Transverse colon (tissue), 4 donors: Measurements from ENCODE around the gene NEO1. TPM values are rescaled to one million over a fixed set of nuclear protein-coding genes. Genes with fewer than 3 reads are reported as not detected.
"Not testable (repeated sequence)": the region's sequence is repeated elsewhere in the genome, so short reads cannot be mapped to it uniquely, and the experiment has no call there.

Experiments
- DNase-seq: peaks from one replicate; pipeline ENCODE4 v3.0.0-alpha.2; 2019
- H3K27ac ChIP-seq, 4 donors: fragments of 200-600 bp; sonication (generic); 2 replicates each; pipeline ENCODE4 v1.5.1; 2016 to 2018; ENCODE audit warnings: inconsistent platforms in 4 of 4
- H3K27me3 ChIP-seq: fragments of 200-600 bp; sonication (generic); 2 replicates; pipeline ENCODE4 v1.5.1; 2017; ENCODE audit warnings: inconsistent platforms
- H3K36me3 ChIP-seq, 4 donors: fragments of 200-600 bp; sonication (generic); 2 replicates each; pipeline ENCODE4 v1.5.1; 2017 to 2019; ENCODE audit warnings: inconsistent platforms in 4 of 4
- H3K4me1 ChIP-seq, 4 donors: fragments of 200-600 bp; sonication (generic); 2 replicates each; pipeline ENCODE4 v1.5.1; 2017 to 2020; ENCODE audit warnings: inconsistent platforms in 4 of 4
- H3K4me3 ChIP-seq, 4 donors: fragments of 200-600 bp; sonication (generic); 1 replicate in 1 of 4; 2 replicates in 3 of 4; pipeline versions ENCODE4 v1.5.1 to v1.6.1; 2017 to 2019; ENCODE audit warnings: inconsistent platforms in 4 of 4
- H3K9me3 ChIP-seq, 2 donors: fragments of 200-600 bp; sonication (generic); 2 replicates each; pipeline ENCODE4 v1.5.1; 2017 to 2019; ENCODE audit warnings: inconsistent platforms in 2 of 2
- CTCF ChIP-seq, 5 experiments: fragments of 200-600 bp in 3 of 5; fragments of 450-650 bp in 2 of 5; sonication (generic) in 3 of 5; IDR thresholded peaks; 1 replicate in 2 of 5; 2 replicates in 3 of 5; pipeline ENCODE4 v1.5.1; 2016 to 2017; ENCODE audit warnings: antibody characterized with exemption in 5 of 5, inconsistent platforms in 3 of 5, mild to moderate bottlenecking in 2 of 5, moderate library complexity in 1 of 5
- EP300 ChIP-seq: sonication (generic); formaldehyde crosslinking; IDR thresholded peaks from one replicate; pipeline ENCODE4 v1.6.1; 2017; ENCODE audit warnings: antibody characterized with exemption, low read depth
- POLR2A ChIP-seq: fragments of 450-650 bp; IDR thresholded peaks from one replicate; pipeline ENCODE4 v1.6.1; 2016; ENCODE audit warnings: antibody characterized with exemption, mild to moderate bottlenecking, moderate library complexity
- POLR2AphosphoS5 ChIP-seq, 3 donors: sonication (generic); formaldehyde crosslinking; IDR thresholded peaks; one replicate each; pipeline ENCODE4 v1.6.1; 2016; ENCODE audit warnings: antibody characterized with exemption in 3 of 3
- WGBS, 2 donors: methylation state at CpG; one replicate each; pipeline ENCODE4 v1.1.5; 2018; ENCODE audit warnings: low coverage in 1 of 2; 5-methylcytosine and 5-hydroxymethylcytosine counted together
- in situ Hi-C, 4 donors: fragments of 200-750 bp; cut with MboI; loops; one replicate each; pipeline versions ENCODE4 v1.15.0 to v1.15.1; 2017; ENCODE audit warnings: low sequenced_read_pairs in 3 of 4, low pct_ligation_motif_present in 1 of 4, low pct_unique_long_range_greater_than_20kb in 1 of 4
- intact Hi-C: fragments of 100-400 bp; cut with DNase I; formaldehyde crosslinking; loops from one replicate; pipeline ENCODE4 v1.15.1; 2023; ENCODE audit warnings: low total_unique reads
- total RNA-seq, 4 donors: library from RNA; depleted of rRNA; stranded (reverse); fragments of >200 nt; gene quantifications; one replicate each; pipeline ENCODE4 v1.1.0, GENCODE V29; 2016

The NEO1 gene
- total RNA-seq, 4 donors from 2014 or later: 100 to 188 (median 135) TPM

DNA sequence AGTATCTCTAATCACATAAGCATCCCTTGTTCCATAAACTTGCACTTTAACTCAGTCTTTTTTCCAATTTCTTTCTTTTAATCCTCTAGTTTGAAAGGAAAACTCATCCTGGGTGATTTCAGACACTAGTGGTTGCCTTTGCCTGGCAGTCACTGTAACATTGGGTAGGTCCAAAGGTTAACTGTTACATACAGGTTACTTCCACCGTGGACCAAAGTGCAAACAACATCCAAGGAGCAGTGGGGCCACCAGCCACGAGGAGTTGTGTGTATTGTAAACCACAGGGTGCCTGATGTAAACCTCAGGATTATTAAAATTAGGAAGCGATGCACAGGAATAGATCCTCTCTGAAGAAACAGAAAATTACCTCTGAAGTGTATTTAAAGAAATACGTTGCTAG, 241.5 kb downstream of the NEO1 start:
- H3K4me1 ChIP-seq: no peaks in the 10 kb centered on the region
- WGBS, 2 donors: 40 to 64% methylated on average over 1 to 4 of the region's 4 CpGs
- intact Hi-C loops: no loop called here
- TF ChIP-seq POLR2A (no peak), EP300 (no peak), CTCF (IDR thresholded peaks at IDR 0.05) (no peak), POLR2AphosphoS5 (IDR thresholded peaks at IDR 0.05) (no peak)
- in situ Hi-C loops: no loop called here
- peaks cover 0 to 28% (median 5%) of the 10 kb centered on the region in 4 donors for H3K36me3 ChIP-seq
- DNase-seq: no peak
- H3K27ac ChIP-seq: no peak overlapping the region
- H3K9me3 ChIP-seq: no peaks in the 10 kb centered on the region
- no peak overlapping the region for H3K4me3 ChIP-seq
- no peaks in the 10 kb centered on the region for H3K27me3 ChIP-seq

DNA sequence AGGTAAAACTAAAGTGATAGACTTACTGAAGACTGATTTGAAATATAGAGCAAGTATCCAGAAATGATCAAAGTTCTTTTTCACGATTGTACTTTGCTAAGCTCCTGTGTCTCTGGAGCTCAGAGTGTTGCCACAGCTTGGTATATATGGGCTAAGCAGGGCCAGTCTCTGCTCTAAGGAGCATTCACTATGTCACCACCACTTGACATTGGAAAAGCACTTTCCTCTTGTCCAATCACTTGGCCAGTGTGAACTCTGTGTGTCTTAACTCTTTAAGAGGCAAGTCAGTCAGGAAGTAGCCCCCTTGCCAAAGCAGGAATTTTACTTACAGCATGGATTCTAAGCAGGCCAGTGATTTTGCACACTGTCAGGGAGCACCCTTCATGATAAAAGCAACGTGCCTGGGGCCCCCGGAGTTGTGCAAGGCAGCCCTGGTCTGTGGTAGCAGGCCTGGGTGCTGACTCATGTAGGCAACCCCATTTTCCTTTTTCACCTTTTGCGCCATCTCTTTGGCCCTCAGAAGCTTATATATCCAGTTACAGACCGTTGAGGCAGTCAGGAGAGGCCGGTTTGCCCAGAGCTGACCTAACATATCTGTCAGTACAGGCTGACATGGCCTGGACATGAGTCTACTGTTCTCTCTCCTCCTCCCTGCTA, 243.5 kb downstream of the NEO1 start:
- H3K9me3 ChIP-seq: no peaks in the 10 kb centered on the region
- DNase-seq: no peak
- no peaks in the 10 kb centered on the region for H3K27me3 ChIP-seq
- no peak overlapping the region for H3K4me3 ChIP-seq
- intact Hi-C loops (no loop called here), in situ Hi-C loops (no loop called here)
- H3K27ac ChIP-seq: no peak overlapping the region
- H3K4me1 ChIP-seq: no peaks in the 10 kb centered on the region
- H3K36me3 ChIP-seq: peaks cover 0 to 20% (median 6%) of the 10 kb centered on the region in 4 donors
- 65 to 88% methylated on average over 4 to 6 of the region's 6 CpGs for WGBS, 2 donors
- TF ChIP-seq POLR2A (no peak), CTCF (IDR thresholded peaks at IDR 0.05) (no peak), POLR2AphosphoS5 (IDR thresholded peaks at IDR 0.05) (no peak), EP300 (no peak)

DNA sequence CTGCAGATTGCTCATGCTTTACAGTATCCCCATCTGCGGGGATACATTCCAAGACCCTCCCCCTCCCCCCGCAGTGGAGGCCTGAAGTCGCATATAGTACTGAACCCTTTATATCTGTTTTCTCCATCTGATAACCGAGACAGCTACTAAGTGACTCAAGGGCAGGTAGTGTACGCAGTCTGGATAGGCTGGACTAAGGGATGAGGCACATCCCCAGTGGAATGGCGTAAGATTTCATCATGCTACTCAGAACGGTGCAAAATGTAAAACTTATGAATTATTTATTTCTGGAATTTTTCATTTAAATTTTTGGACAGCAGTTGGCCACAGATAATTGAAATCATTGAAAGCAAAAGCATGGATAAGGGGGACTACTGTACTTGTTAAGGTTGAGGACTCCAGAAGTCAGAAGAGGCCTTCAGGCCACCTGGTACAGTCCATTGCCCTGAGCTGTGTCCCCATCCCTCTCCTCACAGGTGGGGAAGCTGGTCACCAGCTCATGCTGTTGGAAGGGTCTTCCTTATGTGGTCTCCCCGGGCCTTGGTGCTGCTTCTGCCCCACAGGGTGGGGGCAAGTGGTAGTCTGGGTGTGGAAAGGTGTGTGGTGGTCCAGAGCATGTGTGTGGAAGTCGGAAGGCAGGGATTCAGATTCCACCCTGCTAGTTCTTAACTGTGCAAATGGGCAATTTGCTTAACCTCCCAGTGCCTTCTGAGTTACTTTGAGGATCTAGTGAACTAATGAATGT, 244.5 kb downstream of the NEO1 start:
- no peak for DNase-seq
- intact Hi-C loops: no loop called here
- 88 to 100% methylated on average over 2 to 9 of the region's 9 CpGs for WGBS, 2 donors
- Histone ChIP-seq H3K4me1 (no peaks in the 10 kb centered on the region), H3K9me3 (no peaks in the 10 kb centered on the region), H3K4me3 (no peak overlapping the region), H3K36me3 (peaks cover 0 to 24% (median 5%) of the 10 kb centered on the region in 4 donors), H3K27me3 (no peaks in the 10 kb centered on the region), H3K27ac (no peak overlapping the region)
- no peak for TF ChIP-seq EP300
- in situ Hi-C loops: no loop called here

DNA sequence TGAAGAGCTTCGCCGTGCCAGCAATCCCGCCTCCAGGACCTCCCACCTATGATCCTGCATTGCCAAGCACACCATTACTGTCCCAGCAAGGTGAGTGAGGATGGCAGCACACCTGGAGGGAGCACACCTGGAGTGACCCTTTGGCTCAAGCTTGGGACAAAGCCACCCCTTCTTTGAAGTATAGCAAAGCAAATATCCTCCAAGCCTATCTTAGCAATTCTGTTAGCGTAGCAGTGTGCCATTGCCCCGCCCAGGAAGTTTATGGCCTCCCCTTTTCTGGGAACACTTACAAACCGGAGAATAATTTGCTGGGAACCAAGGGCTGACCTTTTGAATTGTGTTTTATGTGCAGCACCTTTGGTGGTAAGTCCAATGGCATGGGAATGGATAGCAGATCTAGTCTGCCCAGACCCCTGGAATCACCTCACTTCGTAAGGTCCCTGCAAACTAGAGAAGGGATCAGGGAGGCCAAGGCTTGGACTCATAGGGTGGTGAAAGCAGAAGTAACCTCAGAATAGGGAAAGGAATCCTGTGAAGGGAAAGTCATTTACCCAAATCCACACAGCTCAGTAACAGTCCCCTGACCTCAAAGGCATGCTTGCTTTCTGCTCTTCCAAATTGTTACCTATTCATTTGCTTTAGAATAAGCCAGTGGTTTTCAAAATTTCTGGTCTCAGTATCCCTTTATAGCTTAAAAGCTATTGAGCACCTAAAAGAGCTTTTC, 246.4 kb downstream of the NEO1 start:
- DNase-seq: no peak
- 66% methylated on average over 7 of the region's 7 CpGs; no CpG with 5 or more reads in 1 of the 2 donors for WGBS, 2 donors
- in situ Hi-C loops: no loop called here

DNA sequence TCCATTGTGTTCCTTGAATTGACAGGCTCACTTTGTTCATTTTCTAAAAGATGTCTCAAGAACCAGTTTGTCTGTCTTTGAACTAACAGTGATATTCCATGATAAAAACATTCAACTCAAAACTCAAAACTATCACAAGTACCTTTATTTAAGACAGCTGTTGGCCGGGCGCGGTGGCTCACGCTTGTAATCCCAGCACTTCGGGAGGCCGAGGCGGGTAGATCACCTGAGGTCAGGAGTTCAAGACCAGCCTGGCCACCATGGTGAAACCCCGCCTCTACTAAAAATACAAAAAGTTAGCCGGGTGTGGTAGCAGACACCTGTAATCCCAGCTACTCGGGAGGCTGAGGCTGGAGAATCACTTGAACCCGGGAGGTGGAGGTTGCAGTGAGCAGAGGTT, 248.0 kb downstream of the NEO1 start:
- H3K9me3 ChIP-seq, in situ Hi-C loops, H3K27ac ChIP-seq, H3K27me3 ChIP-seq, H3K4me1 ChIP-seq, H3K4me3 ChIP-seq, intact Hi-C loops, DNase-seq: not testable (repeated sequence)
- peaks cover 0 to 43% (median 14%) of the 10 kb centered on the region in 4 donors for H3K36me3 ChIP-seq
- WGBS, 2 donors: 70 to 87% methylated on average over 4 to 11 of the region's 11 CpGs

More for the DNA sequence above, 246.4 kb downstream of the NEO1 start:
- intact Hi-C loops: no loop called here
- H3K36me3 ChIP-seq: peaks cover 0 to 41% (median 11%) of the 10 kb centered on the region in 4 donors
- H3K27me3 ChIP-seq: no peaks in the 10 kb centered on the region
- TF ChIP-seq CTCF (IDR thresholded peaks at IDR 0.05) (no peak), POLR2AphosphoS5 (IDR thresholded peaks at IDR 0.05) (no peak), EP300 (no peak)
- no peak overlapping the region for H3K27ac ChIP-seq
- H3K4me3 ChIP-seq: no peak overlapping the region
- no peaks in the 10 kb centered on the region for H3K4me1 ChIP-seq
- H3K9me3 ChIP-seq: no peaks in the 10 kb centered on the region
